Smooth muscle cell (in vitro differentiated cells): ENCODE data around the gene SLU7. TPM values are rescaled to one million over a fixed set of nuclear protein-coding genes. Genes with fewer than 3 reads are reported as not detected.

Source experiments
- DNase-seq: peaks from one replicate; lab custom pipeline; 2025; ENCODE audit not compliant: unreplicated experiment; lab: John Stamatoyannopoulos, UW
- H2AFZ ChIP-seq: fragments of 200-600 bp; sonication (generic); 2 replicates; pipeline ENCODE4 v1.6.0; 2016; ENCODE audit warnings: antibody characterized with exemption, low read depth, mild to moderate bottlenecking
- H3F3A ChIP-seq: fragments of 200-600 bp; sonication (generic); 2 replicates; pipeline ENCODE4 v1.6.0; 2017; ENCODE audit warnings: antibody characterized with exemption, low read depth
- H3K27ac ChIP-seq: fragments of 200-600 bp; sonication (generic); 2 replicates; pipeline ENCODE4 v1.5.1; 2016; ENCODE audit warnings: low read depth, mild to moderate bottlenecking
- H3K27me3 ChIP-seq: fragments of 200-600 bp; sonication (generic); 2 replicates; pipeline ENCODE4 v1.6.1; 2016; ENCODE audit warnings: low read depth, mild to moderate bottlenecking
- H3K36me3 ChIP-seq: fragments of 200-600 bp; sonication (generic); 2 replicates; pipeline ENCODE4 v1.5.1; 2016; ENCODE audit warnings: low read depth
- H3K4me1 ChIP-seq: fragments of 200-600 bp; sonication (generic); 2 replicates; pipeline ENCODE4 v1.5.1; 2016; ENCODE audit warnings: low read depth
- H3K4me2 ChIP-seq: fragments of 200-600 bp; sonication (generic); 2 replicates; pipeline ENCODE4 v1.6.0; 2016; ENCODE audit warnings: mild to moderate bottlenecking
- H3K4me3 ChIP-seq: fragments of 200-600 bp; sonication (generic); 2 replicates; pipeline ENCODE4 v1.5.1; 2016; ENCODE audit warnings: mild to moderate bottlenecking
- H3K79me2 ChIP-seq: fragments of 200-600 bp; sonication (generic); 2 replicates; pipeline ENCODE4 v1.6.0; 2016; ENCODE audit warnings: low read depth, mild to moderate bottlenecking
- H3K9ac ChIP-seq: fragments of 200-600 bp; sonication (generic); 2 replicates; pipeline ENCODE4 v1.6.0; 2016; ENCODE audit warnings: low read depth
- H3K9me3 ChIP-seq: fragments of 200-600 bp; sonication (generic); replicated peaks from 2 replicates; pipeline ENCODE4 v1.5.1; 2016; ENCODE audit warnings: low read depth
- H4K20me1 ChIP-seq: fragments of 200-600 bp; sonication (generic); 2 replicates; pipeline ENCODE4 v1.6.0; 2016; ENCODE audit warnings: low read depth
- CTCF ChIP-seq: fragments of 200-600 bp; sonication (generic); IDR thresholded peaks from 2 replicates; pipeline ENCODE4 v1.5.1; 2017; ENCODE audit warnings: borderline replicate concordance, mild to moderate bottlenecking, antibody characterized with exemption; ENCODE audit not compliant: insufficient read depth, poor library complexity, severe bottlenecking
- WGBS: methylation state at CpG from one replicate; pipeline ENCODE4 v1.1.7; 2016; ENCODE audit warnings: low lambda C conversion rate; 5-methylcytosine and 5-hydroxymethylcytosine counted together
- polyA plus RNA-seq: library from polyadenylated mRNA; unstranded; fragments of >200 nt; fragmentation: Nextera tagmentation; extraction: Ambion mirVana; gene quantifications from 2 replicates; pipeline ENCODE4 v1.2.1, GENCODE V29; 2016
- total RNA-seq: library from RNA; depleted of rRNA; stranded (reverse); fragments of >200 nt; gene quantifications from 2 replicates; pipeline ENCODE4 v1.2.3, GENCODE V29; 2014

SLU7 gene
- total and polyA plus RNA-seq, 2 experiments from 2014 or later = 46.3 to 48.1 TPM

GRCh38 chr5:160448886-160449285, 30.0 kb upstream of the SLU7 start:
- Histone ChIP-seq H3K79me2 (no peaks in the 10 kb centered on the region), H3K9me3 (no peaks in the 10 kb centered on the region), H3F3A (no peaks in the 10 kb centered on the region), H3K27ac (no peak overlapping the region), H3K4me3 (no peak overlapping the region), H3K36me3 (no peaks in the 10 kb centered on the region), H3K4me2 (no peak overlapping the region), H4K20me1 (no peaks in the 10 kb centered on the region), H2AFZ (no peak overlapping the region), H3K4me1 (no peaks in the 10 kb centered on the region), H3K27me3 (no peaks in the 10 kb centered on the region), H3K9ac (no peak overlapping the region)
- no peak for DNase-seq
- TF ChIP-seq CTCF = no peak
- 93% methylated on average over 1 of the region's 1 CpG for WGBS

DNA sequence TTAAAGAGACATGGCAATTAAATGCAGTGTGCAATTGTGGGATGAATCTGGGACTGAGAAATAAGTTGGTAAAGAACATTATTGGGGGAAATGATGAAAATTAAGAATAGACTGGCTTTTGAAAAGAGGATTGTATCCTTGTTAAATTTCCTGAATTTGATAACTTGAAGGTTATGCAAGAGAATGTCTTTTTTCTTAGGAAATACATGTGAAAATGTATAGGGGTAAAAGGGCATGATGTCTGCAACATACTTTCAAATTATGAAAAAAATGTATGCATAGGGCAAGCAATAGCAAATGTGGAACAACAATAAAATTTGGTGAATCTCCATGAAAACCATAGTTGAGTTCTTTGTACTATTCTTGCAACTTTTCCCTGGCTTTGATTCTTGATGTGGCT, 26.9 kb upstream of the SLU7 start:
- DNase-seq = no peak
- no peaks in the 10 kb centered on the region for H3K9me3 ChIP-seq
- H3K79me2 ChIP-seq = no peaks in the 10 kb centered on the region
- H3K27me3 ChIP-seq = no peaks in the 10 kb centered on the region
- no peak overlapping the region for H3K4me2 ChIP-seq
- H3K9ac ChIP-seq = no peak overlapping the region
- H3K27ac ChIP-seq = no peak overlapping the region
- no peak overlapping the region for H2AFZ ChIP-seq
- H3K36me3 ChIP-seq = no peaks in the 10 kb centered on the region
- TF ChIP-seq CTCF = no peak
- H3F3A ChIP-seq = no peaks in the 10 kb centered on the region
- H3K4me3 ChIP-seq = no peak overlapping the region
- no peaks in the 10 kb centered on the region for H4K20me1 ChIP-seq
- no peaks in the 10 kb centered on the region for H3K4me1 ChIP-seq

GRCh38 chr5:160445132-160445531, 26.3 kb upstream of the SLU7 start:
- Histone ChIP-seq H3K36me3 (no peaks in the 10 kb centered on the region), H3K4me1 (no peaks in the 10 kb centered on the region), H3K4me2 (no peak overlapping the region), H3K9me3 (no peaks in the 10 kb centered on the region), H3K79me2 (no peaks in the 10 kb centered on the region), H3K4me3 (no peak overlapping the region), H3K27me3 (no peaks in the 10 kb centered on the region), H3F3A (no peaks in the 10 kb centered on the region), H4K20me1 (no peaks in the 10 kb centered on the region), H3K27ac (no peak overlapping the region), H2AFZ (no peak overlapping the region), H3K9ac (no peak overlapping the region)
- no peak for TF ChIP-seq CTCF
- DNase-seq = no peak
- 90% methylated on average over 1 of the region's 1 CpG for WGBS

GRCh38 chr5:160444407-160444806, 25.5 kb upstream of the SLU7 start:
- DNase-seq = no peak
- H3K9ac ChIP-seq = no peak overlapping the region
- no peaks in the 10 kb centered on the region for H3F3A ChIP-seq
- H3K27ac ChIP-seq = no peak overlapping the region
- H3K4me3 ChIP-seq = no peak overlapping the region
- no peaks in the 10 kb centered on the region for H3K36me3 ChIP-seq
- WGBS = 88% methylated on average over 1 of the region's 1 CpG
- no peak overlapping the region for H2AFZ ChIP-seq
- H3K4me1 ChIP-seq = no peaks in the 10 kb centered on the region
- no peaks in the 10 kb centered on the region for H3K9me3 ChIP-seq
- H4K20me1 ChIP-seq = no peaks in the 10 kb centered on the region
- H3K4me2 ChIP-seq = no peak overlapping the region
- no peaks in the 10 kb centered on the region for H3K27me3 ChIP-seq
- TF ChIP-seq CTCF = no peak
- no peaks in the 10 kb centered on the region for H3K79me2 ChIP-seq
